DOHH2 (cell line): ENCODE results near the gene PSMD14.

Source experiments
- EZH2phosphoT487 ChIP-seq: fragments of 200-600 bp; sonication (generic); IDR thresholded peaks from 2 replicates; pipeline ENCODE4 v1.6.1; 2017; ENCODE audit warnings: borderline replicate concordance, mild to moderate bottlenecking, antibody characterized with exemption, low read length, moderate library complexity, mixed read lengths
- TF ChIP-seq, protein P1 (sequence below): fragments of 200-600 bp; sonication (generic); IDR thresholded peaks from one replicate; pipeline ENCODE4 v1.5.1; 2014; ENCODE audit warnings: antibody characterized with exemption, mild to moderate bottlenecking, low read depth, low read length; ENCODE audit not compliant: poor library complexity, severe bottlenecking

GRCh38 chr2:161419638-161420190, 111.5 kb downstream of the PSMD14 start:
- TF ChIP-seq, protein P1, sequence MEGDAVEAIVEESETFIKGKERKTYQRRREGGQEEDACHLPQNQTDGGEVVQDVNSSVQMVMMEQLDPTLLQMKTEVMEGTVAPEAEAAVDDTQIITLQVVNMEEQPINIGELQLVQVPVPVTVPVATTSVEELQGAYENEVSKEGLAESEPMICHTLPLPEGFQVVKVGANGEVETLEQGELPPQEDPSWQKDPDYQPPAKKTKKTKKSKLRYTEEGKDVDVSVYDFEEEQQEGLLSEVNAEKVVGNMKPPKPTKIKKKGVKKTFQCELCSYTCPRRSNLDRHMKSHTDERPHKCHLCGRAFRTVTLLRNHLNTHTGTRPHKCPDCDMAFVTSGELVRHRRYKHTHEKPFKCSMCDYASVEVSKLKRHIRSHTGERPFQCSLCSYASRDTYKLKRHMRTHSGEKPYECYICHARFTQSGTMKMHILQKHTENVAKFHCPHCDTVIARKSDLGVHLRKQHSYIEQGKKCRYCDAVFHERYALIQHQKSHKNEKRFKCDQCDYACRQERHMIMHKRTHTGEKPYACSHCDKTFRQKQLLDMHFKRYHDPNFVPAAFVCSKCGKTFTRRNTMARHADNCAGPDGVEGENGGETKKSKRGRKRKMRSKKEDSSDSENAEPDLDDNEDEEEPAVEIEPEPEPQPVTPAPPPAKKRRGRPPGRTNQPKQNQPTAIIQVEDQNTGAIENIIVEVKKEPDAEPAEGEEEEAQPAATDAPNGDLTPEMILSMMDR = no peak
- TF ChIP-seq EZH2phosphoT487 = no peak
